Neural progenitor cell (in vitro differentiated cells): ENCODE results near the gene MBNL2. TPM values are rescaled to one million over a fixed set of nuclear protein-coding genes. Genes with fewer than 3 reads are reported as not detected.

Experiments
- DNase-seq: peaks from one replicate; pipeline ENCODE4 v3.0.0-alpha.2; 2016; ENCODE audit warnings: low spot score
- H2AFZ ChIP-seq: fragments of 200-600 bp; sonication (generic); replicated peaks from 2 replicates; pipeline ENCODE4 v1.6.1; 2016; ENCODE audit warnings: antibody characterized with exemption
- H3F3A ChIP-seq: fragments of 200-600 bp; sonication (generic); 2 replicates; pipeline ENCODE4 v1.6.1; 2016; ENCODE audit warnings: antibody characterized with exemption, low read depth
- H3K27ac ChIP-seq: fragments of 200-600 bp; sonication (generic); 2 replicates; pipeline ENCODE4 v1.5.1; 2016; ENCODE audit warnings: mild to moderate bottlenecking
- H3K27me3 ChIP-seq: fragments of 200-600 bp; sonication (generic); 2 replicates; pipeline ENCODE4 v1.6.1; 2016; ENCODE audit warnings: mild to moderate bottlenecking, moderate library complexity
- H3K36me3 ChIP-seq: fragments of 200-600 bp; sonication (generic); 2 replicates; pipeline ENCODE4 v1.5.1; 2016
- H3K4me1 ChIP-seq: fragments of 200-600 bp; sonication (generic); 2 replicates; pipeline ENCODE4 v1.6.1; 2016; ENCODE audit warnings: mixed run types
- H3K4me2 ChIP-seq: fragments of 200-600 bp; sonication (generic); 2 replicates; pipeline ENCODE4 v1.6.1; 2016
- H3K4me3 ChIP-seq: fragments of 200-600 bp; sonication (generic); 2 replicates; pipeline ENCODE4 v1.5.1; 2016
- H3K79me2 ChIP-seq: fragments of 200-600 bp; sonication (generic); 2 replicates; pipeline ENCODE4 v1.6.1; 2016; ENCODE audit warnings: low read depth
- H3K9ac ChIP-seq: fragments of 200-600 bp; sonication (generic); 2 replicates; pipeline ENCODE4 v1.6.1; 2016
- H3K9me3 ChIP-seq: fragments of 200-600 bp; sonication (generic); 2 replicates; pipeline ENCODE4 v1.5.1; 2016; ENCODE audit warnings: low read depth
- H4K20me1 ChIP-seq: fragments of 200-600 bp; sonication (generic); 2 replicates; pipeline ENCODE4 v1.6.1; 2016; ENCODE audit warnings: low read depth
- H3K27ac Mint-ChIP-seq: 3 replicates; pipeline ENCODE4 v1.8.0; 2021; ENCODE audit warnings: mixed read lengths
- H3K27me3 Mint-ChIP-seq: 2 replicates; pipeline ENCODE4 v1.8.0; 2022; ENCODE audit warnings: low read depth, mild to moderate bottlenecking, inconsistent platforms, moderate library complexity, mixed read lengths; ENCODE audit not compliant: insufficient read depth
- H3K36me3 Mint-ChIP-seq: 3 replicates; pipeline ENCODE4 v1.8.0; 2021; ENCODE audit warnings: mixed read lengths
- H3K4me1 Mint-ChIP-seq: 3 replicates; pipeline ENCODE4 v1.8.0; 2021; ENCODE audit warnings: mixed read lengths
- H3K4me3 Mint-ChIP-seq: 3 replicates; pipeline ENCODE4 v1.8.0; 2021; ENCODE audit warnings: mild to moderate bottlenecking, moderate library complexity, mixed read lengths
- H3K9me3 Mint-ChIP-seq: 3 replicates; pipeline ENCODE4 v1.8.0; 2020; ENCODE audit warnings: mixed read lengths
- CTCF ChIP-seq: fragments of 200-600 bp; sonication (generic); IDR thresholded peaks from 2 replicates; pipeline ENCODE4 v1.5.1; 2017; ENCODE audit warnings: antibody characterized with exemption, mild to moderate bottlenecking
- EZH2 ChIP-seq: fragments of 200-600 bp; sonication (generic); IDR thresholded peaks from 2 replicates; pipeline ENCODE4 v1.6.1; 2017; ENCODE audit warnings: antibody characterized with exemption, mild to moderate bottlenecking, moderate library complexity
- EZH2phosphoT487 ChIP-seq: fragments of 200-600 bp; sonication (generic); IDR thresholded peaks from 2 replicates; pipeline ENCODE4 v1.6.1; 2017; ENCODE audit warnings: antibody characterized with exemption
- total RNA-seq: library from RNA; depleted of rRNA; stranded (reverse); fragments of >200 nt; gene quantifications from 2 replicates; pipeline ENCODE4 v1.2.3, GENCODE V29; 2015; ENCODE audit warnings: low replicate concordance

The MBNL2 gene
- total RNA-seq, 1 donor from 2014 or later = 19.6 TPM

- Histone ChIP-seq H3K27me3 (no peaks in the 10 kb centered on the region), H3K4me1 (peaks cover 6% of the 10 kb centered on the region), H3K79me2 (no peaks in the 10 kb centered on the region), H2AFZ (no peak overlapping the region), H3K4me2 (no peak overlapping the region), H4K20me1 (no peaks in the 10 kb centered on the region), H3K27ac (no peak overlapping the region), H3K9ac (no peak overlapping the region), H3K4me3 (no peak overlapping the region), H3K9me3 (no peaks in the 10 kb centered on the region), H3K36me3 (no peaks in the 10 kb centered on the region), H3F3A (no peaks in the 10 kb centered on the region)
- no peak overlapping the region for H3K27ac Mint-ChIP-seq
- peaks cover 19% of the 10 kb centered on the region for H3K4me1 Mint-ChIP-seq
- TF ChIP-seq CTCF (peak; percentile 5), EZH2 (no peak)
- no peaks in the 10 kb centered on the region for H3K9me3 Mint-ChIP-seq
- DNase-seq = no peak
- no peaks in the 10 kb centered on the region for H3K27me3 Mint-ChIP-seq
- no peak overlapping the region for H3K4me3 Mint-ChIP-seq
- peaks cover 10% of the 10 kb centered on the region for H3K36me3 Mint-ChIP-seq
These were observed 144.1 kb downstream of the MBNL2 start for GRCh38 chr13:97366172-97366688.

GRCh38 chr13:97367016-97367822, 145.1 kb downstream of the MBNL2 start:
- Histone ChIP-seq H3K9me3 (no peaks in the 10 kb centered on the region), H3K9ac (no peak overlapping the region), H3F3A (no peaks in the 10 kb centered on the region), H3K4me3 (no peak overlapping the region), H3K36me3 (no peaks in the 10 kb centered on the region), H3K79me2 (no peaks in the 10 kb centered on the region), H4K20me1 (no peaks in the 10 kb centered on the region), H3K27ac (no peak overlapping the region), H3K4me2 (no peak overlapping the region), H2AFZ (no peak overlapping the region), H3K27me3 (no peaks in the 10 kb centered on the region), H3K4me1 (peaks cover 6% of the 10 kb centered on the region)
- Mint-ChIP-seq H3K27me3 (no peaks in the 10 kb centered on the region), H3K27ac (peak overlapping the region; percentile 35), H3K36me3 (peaks cover 5% of the 10 kb centered on the region), H3K4me3 (peak overlapping the region; percentile 31), H3K4me1 (peaks cover 19% of the 10 kb centered on the region), H3K9me3 (no peaks in the 10 kb centered on the region)
- no peak for TF ChIP-seq EZH2phosphoT487
- TF ChIP-seq CTCF = no peak
- TF ChIP-seq EZH2 = no peak
- DNase-seq = peak; percentile 59

DNA sequence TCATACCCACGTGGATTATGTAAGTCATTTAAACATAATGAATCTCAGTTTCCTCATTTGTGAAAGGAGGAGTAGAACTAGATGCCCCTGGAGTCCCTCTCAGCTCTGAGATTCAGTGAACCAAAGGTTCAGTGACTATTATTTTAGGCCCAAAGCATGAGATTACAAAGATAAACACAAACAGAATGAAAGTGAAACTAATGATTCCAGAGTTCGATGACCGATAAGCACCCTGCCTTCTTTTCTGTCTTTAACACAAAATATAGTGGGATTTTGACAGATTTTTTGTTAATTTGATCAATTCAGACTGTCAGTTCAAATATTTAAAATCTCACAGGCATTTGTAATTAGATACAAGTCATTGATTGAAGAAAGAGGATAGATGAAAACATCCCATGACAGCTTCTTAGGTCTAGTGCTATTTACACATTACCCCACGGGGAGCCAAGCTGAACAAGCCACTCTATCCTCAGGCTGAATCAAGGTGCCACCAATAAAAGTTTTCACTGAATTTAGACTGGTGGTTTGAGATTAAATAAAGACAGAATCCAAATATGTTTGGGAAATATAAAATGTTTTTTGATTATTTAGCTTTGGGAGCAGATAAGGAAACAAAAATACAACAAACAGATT, 147.2 kb downstream of the MBNL2 start:
- peaks cover 6% of the 10 kb centered on the region for H3K4me1 ChIP-seq
- Mint-ChIP-seq H3K4me1 (peaks cover 23% of the 10 kb centered on the region), H3K36me3 (peaks cover 2% of the 10 kb centered on the region), H3K4me3 (no peak overlapping the region), H3K9me3 (no peaks in the 10 kb centered on the region), H3K27ac (no peak overlapping the region), H3K27me3 (peaks cover 2% of the 10 kb centered on the region)
- no peak overlapping the region for H3K4me3 ChIP-seq
- no peaks in the 10 kb centered on the region for H3K27me3 ChIP-seq
- no peak overlapping the region for H3K27ac ChIP-seq
- H2AFZ ChIP-seq = no peak overlapping the region
- no peaks in the 10 kb centered on the region for H3K9me3 ChIP-seq
- no peak for DNase-seq
- H3F3A ChIP-seq = no peaks in the 10 kb centered on the region
- no peak overlapping the region for H3K9ac ChIP-seq
- H3K4me2 ChIP-seq = no peak overlapping the region
- H4K20me1 ChIP-seq = no peaks in the 10 kb centered on the region
- TF ChIP-seq EZH2 = no peak
- no peak for TF ChIP-seq CTCF
- no peak for TF ChIP-seq EZH2phosphoT487
- H3K79me2 ChIP-seq = no peaks in the 10 kb centered on the region
- H3K36me3 ChIP-seq = no peaks in the 10 kb centered on the region
